HEK293T (cell line): Measurements from ENCODE around the gene LZTR1.

Source experiments
- ARNT ChIP-seq: fragments of 450-650 bp; IDR thresholded peaks from 2 replicates; pipeline ENCODE4 v1.6.1; 2017; ENCODE audit warnings: mild to moderate bottlenecking
- ELF4 ChIP-seq: fragments of 450-650 bp; IDR thresholded peaks from 2 replicates; pipeline ENCODE4 v1.6.1; 2017; ENCODE audit warnings: antibody characterized with exemption
- SP1 ChIP-seq: fragments of 450-650 bp; IDR thresholded peaks from 2 replicates; pipeline ENCODE4 v1.6.1; 2017
- SUZ12 ChIP-seq: fragments of 450-650 bp; IDR thresholded peaks from 2 replicates; pipeline ENCODE4 v1.6.1; 2016; ENCODE audit warnings: mild to moderate bottlenecking
- TARDBP ChIP-seq: fragments of 450-650 bp; IDR thresholded peaks from 2 replicates; pipeline ENCODE4 v1.6.1; 2016

GRCh38 chr22:21016644-21017420, 34.7 kb downstream of the LZTR1 start:
- TF ChIP-seq TARDBP (no peak), ARNT (no peak), SP1 (no peak), ELF4 (no peak), SUZ12 (no peak)
